Heart left ventricle (tissue), 16 donors: ENCODE measurements around the gene UPK3A. TPM values are rescaled to one million over a fixed set of nuclear protein-coding genes. Genes with fewer than 3 reads are reported as not detected.

Source experiments
- ATAC-seq, 4 donors: fragments of 200-7000 bp; cut with Tn5 transposase; one replicate each; pipeline ENCODE4 v1.9.1; 2020 to 2022; ENCODE audit warnings: moderate library complexity in 4 of 4, mild to moderate bottlenecking in 3 of 4, moderate number of reproducible peaks in 1 of 4
- DNase-seq, 5 donors: peaks; one replicate each; pipeline ENCODE4 v3.0.0-alpha.2; 2020
- H3K27ac ChIP-seq, 12 donors: fragments of 200-600 bp; sonication (generic) in 4 of 12; one replicate each; pipeline versions ENCODE4 v1.5.0 to v1.8.0; 2016 to 2022; ENCODE audit warnings: mild to moderate bottlenecking in 2 of 12
- H3K27me3 ChIP-seq, 9 donors: fragments of 200-600 bp; sonication (generic) in 2 of 9; one replicate each; pipeline versions ENCODE4 v1.5.1 to v1.8.0; 2016 to 2022; ENCODE audit warnings: mild to moderate bottlenecking in 3 of 9
- H3K36me3 ChIP-seq, 9 donors: fragments of 200-600 bp; sonication (generic) in 2 of 9; one replicate each; pipeline versions ENCODE4 v1.5.0 to v1.8.0; 2018 to 2022; ENCODE audit warnings: mild to moderate bottlenecking in 2 of 9
- H3K4me1 ChIP-seq, 12 donors: fragments of 200-600 bp; sonication (generic) in 4 of 12; one replicate each; pipeline versions ENCODE4 v1.5.0 to v1.8.0; 2016 to 2022; ENCODE audit warnings: mild to moderate bottlenecking in 3 of 12
- H3K4me3 ChIP-seq, 12 donors: fragments of 200-600 bp; sonication (generic) in 4 of 12; one replicate each; pipeline versions ENCODE4 v1.5.0 to v1.8.0; 2017 to 2022; ENCODE audit warnings: mild to moderate bottlenecking in 9 of 12, moderate library complexity in 4 of 12
- H3K9me3 ChIP-seq, 12 donors: fragments of 200-600 bp; sonication (generic) in 4 of 12; one replicate each; pipeline versions ENCODE4 v1.5.0 to v1.8.0; 2016 to 2022; ENCODE audit warnings: mild to moderate bottlenecking in 1 of 12
- POLR2A ChIP-seq, 2 donors: fragments of 450-650 bp; IDR thresholded peaks; one replicate each; pipeline ENCODE4 v1.6.1; 2017; ENCODE audit warnings: antibody characterized with exemption in 2 of 2, mild to moderate bottlenecking in 2 of 2, moderate library complexity in 2 of 2
- WGBS, 4 donors: extraction: QIAGEN DNeasy Blood & Tissue Kit in 2 of 4; methylation state at CpG; one replicate each; pipeline versions ENCODE4 v1.1.5 to v1.1.7; 2013 to 2018; 5-methylcytosine and 5-hydroxymethylcytosine counted together
- intact Hi-C, 10 donors: fragments of 100-400 bp; cut with DNase I; formaldehyde crosslinking; loops; one replicate each; pipeline versions ENCODE4 v1.11.1 to v1.14.2; 2022
- polyA plus RNA-seq, 2 donors: library from polyadenylated mRNA; stranded (reverse); fragments of 200-250 nt; gene quantifications; one replicate each; pipeline ENCODE4 v1.2.3, GENCODE V29; 2013
- total RNA-seq, 9 donors: library from RNA; depleted of rRNA in 2 of 9; stranded (reverse); fragments of >200 nt in 2 of 9; fragmentation: NEBNext Ultra II Directional in 3 of 9; extraction: Animal tissue kit (Norgen Biotek cat#: 25700) in 3 of 9; gene quantifications; one replicate each; pipeline versions ENCODE4 v1.1.0 to v1.2.4, GENCODE V29; 2016 to 2023
- TF ChIP-seq, protein P1 (sequence below), 12 donors: fragments of 200-600 bp; sonication (generic) in 4 of 12; IDR thresholded peaks; one replicate each; pipeline versions ENCODE4 v1.5.0 to v1.8.0; 2018 to 2022; ENCODE audit warnings: antibody characterized with exemption in 12 of 12, mild to moderate bottlenecking in 5 of 12
- donor health status: ischemic (EF 13 %, LVEDD 7.1; RV severe dilation, severe dysfunction).
- donor health status: healthy with polysubstance abuse.
- donor health status: DM: no; HTN: yes; CAD: no.
- donor health status: DM: no; HTN: no; CAD: no.
- donor health status: ischemic (EF 25% LVEDD 6.9; RV normal size, moderate dysfunction).
- donor health status: ischemic (EF 25% LVEDD 5.7; RV mildly dilated, moderate dysfunction).
- donor health status: healthy.
- donor health status: DM: yes; HTN: yes; CAD: no.
- donor health status: ischemic (EF 35%, LVEDD 5.7; RV mildly dilated, moderate dysfunction).
- donor health status: nonischemic (EF 11% LVEDD 7.7; RV severe dilation, severe dysfunction).
- donor health status: DM: yes; HTN: yes; CAD: no.
- donor health status: PGD.
- donor health status: ischemic (EF 29% LVEDD 5.4; RV normal size, mild dysfunction).
- donor health status: nonischemic (EF 23%, LVEDD 6.1; RV moderate dilation, normal function).

Gene UPK3A
- total and polyA plus RNA-seq, 11 donors = 0.15 to 0.45 (median 0.34) TPM; not detected in 8

GRCh38 chr22:45286854-45287551 lies 2.3 kb downstream of the UPK3A start:
- WGBS, 4 donors = 73 to 81% (median 76%) methylated on average over 10 to 12 of the region's 12 CpGs
- Histone ChIP-seq H3K36me3 (no peaks in the 10 kb centered on the region), H3K27ac (no peak overlapping the region), H3K9me3 (no peaks in the 10 kb centered on the region), H3K4me3 (no peak overlapping the region), H3K27me3 (peaks cover 0 to 25% (median 0%) of the 10 kb centered on the region in 9 donors), H3K4me1 (peaks cover 0 to 28% (median 6%) of the 10 kb centered on the region in 12 donors)
- no peak for ATAC-seq
- TF ChIP-seq, protein P1, sequence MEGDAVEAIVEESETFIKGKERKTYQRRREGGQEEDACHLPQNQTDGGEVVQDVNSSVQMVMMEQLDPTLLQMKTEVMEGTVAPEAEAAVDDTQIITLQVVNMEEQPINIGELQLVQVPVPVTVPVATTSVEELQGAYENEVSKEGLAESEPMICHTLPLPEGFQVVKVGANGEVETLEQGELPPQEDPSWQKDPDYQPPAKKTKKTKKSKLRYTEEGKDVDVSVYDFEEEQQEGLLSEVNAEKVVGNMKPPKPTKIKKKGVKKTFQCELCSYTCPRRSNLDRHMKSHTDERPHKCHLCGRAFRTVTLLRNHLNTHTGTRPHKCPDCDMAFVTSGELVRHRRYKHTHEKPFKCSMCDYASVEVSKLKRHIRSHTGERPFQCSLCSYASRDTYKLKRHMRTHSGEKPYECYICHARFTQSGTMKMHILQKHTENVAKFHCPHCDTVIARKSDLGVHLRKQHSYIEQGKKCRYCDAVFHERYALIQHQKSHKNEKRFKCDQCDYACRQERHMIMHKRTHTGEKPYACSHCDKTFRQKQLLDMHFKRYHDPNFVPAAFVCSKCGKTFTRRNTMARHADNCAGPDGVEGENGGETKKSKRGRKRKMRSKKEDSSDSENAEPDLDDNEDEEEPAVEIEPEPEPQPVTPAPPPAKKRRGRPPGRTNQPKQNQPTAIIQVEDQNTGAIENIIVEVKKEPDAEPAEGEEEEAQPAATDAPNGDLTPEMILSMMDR (IDR thresholded peaks at IDR 0.05) = no peak
- TF ChIP-seq POLR2A (IDR thresholded peaks at IDR 0.05) = no peak
- intact Hi-C loops = no loop called here
- no peak for DNase-seq

- TF ChIP-seq, protein P1 (IDR thresholded peaks at IDR 0.05) = no peak
- no peak for TF ChIP-seq POLR2A (IDR thresholded peaks at IDR 0.05)
- Histone ChIP-seq H3K27me3 (peaks cover 0 to 8% (median 0%) of the 10 kb centered on the region in 9 donors), H3K4me1 (peaks cover 0 to 24% (median 0%) of the 10 kb centered on the region in 12 donors), H3K9me3 (no peaks in the 10 kb centered on the region), H3K36me3 (no peaks in the 10 kb centered on the region), H3K4me3 (no peak overlapping the region), H3K27ac (no peak overlapping the region)
- ATAC-seq (peak in 3 of 4 donors; percentile 43 to 51 (median 49)), DNase-seq (peak in 1 of 5 donors; percentile 54)
- intact Hi-C loops = no loop called here
- 37 to 43% (median 41%) methylated on average over 14 to 18 of the region's 18 CpGs for WGBS, 4 donors
Measured at GRCh38 chr22:45290410-45290936, 5.7 kb downstream of the UPK3A start.

DNA sequence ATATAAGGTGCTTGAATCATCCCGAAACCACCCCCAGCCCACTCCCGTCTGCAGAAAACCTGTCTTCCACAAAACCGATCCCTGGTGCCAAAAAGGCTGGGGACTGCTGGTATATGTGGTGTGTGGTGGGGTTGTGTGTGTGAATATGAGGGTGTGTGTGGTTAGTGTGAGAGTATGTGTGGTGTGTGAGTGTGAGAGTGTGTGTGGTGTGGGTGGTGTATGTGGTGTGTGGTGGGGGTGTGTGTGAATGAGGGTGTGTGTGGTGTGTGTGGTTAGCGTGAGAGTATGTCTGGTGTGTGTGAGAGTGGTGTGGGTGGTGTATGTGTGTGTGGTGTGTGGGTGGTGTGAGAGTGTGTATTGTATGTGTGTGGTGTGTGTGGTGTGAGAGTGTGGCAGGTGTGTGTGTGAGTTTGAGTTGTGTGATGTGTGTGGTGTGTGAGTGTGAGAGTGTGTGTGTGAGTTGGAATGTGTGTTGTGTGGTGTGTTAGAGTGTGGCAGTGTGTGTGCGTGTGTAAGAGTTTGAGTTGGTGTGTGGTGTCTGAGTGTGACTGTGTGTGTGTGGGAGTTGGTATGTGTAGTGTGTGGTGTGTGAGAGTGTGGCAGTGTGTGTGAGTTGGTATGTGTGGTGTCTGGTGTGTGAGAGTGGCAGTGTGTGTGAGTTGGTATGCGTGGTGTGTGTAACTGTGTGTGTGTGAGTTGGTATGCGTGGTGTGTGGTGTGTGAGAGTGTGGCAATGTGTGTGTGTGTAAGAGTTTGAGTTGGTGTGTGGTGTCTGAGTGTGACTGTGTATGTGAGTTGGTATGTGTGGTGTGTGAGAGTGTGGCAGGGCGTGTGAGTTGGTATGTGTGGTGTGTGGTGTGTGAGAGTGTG lies 6.5 kb downstream of the UPK3A start:
- DNase-seq (no peak), ATAC-seq (no peak)
- TF ChIP-seq POLR2A (IDR thresholded peaks at IDR 0.05) = no peak
- TF ChIP-seq, protein P1 (IDR thresholded peaks at IDR 0.05) = no peak
- H3K27ac ChIP-seq = no peak overlapping the region
- H3K9me3 ChIP-seq = no peaks in the 10 kb centered on the region
- peaks cover 0 to 18% (median 0%) of the 10 kb centered on the region in 12 donors for H3K4me1 ChIP-seq
- no peaks in the 10 kb centered on the region for H3K36me3 ChIP-seq
- 87 to 91% (median 88%) methylated on average over 8 of the region's 8 CpGs for WGBS, 4 donors
- peaks cover 0 to 8% (median 0%) of the 10 kb centered on the region in 9 donors for H3K27me3 ChIP-seq
- intact Hi-C loops = no loop called here
- no peak overlapping the region for H3K4me3 ChIP-seq

DNA sequence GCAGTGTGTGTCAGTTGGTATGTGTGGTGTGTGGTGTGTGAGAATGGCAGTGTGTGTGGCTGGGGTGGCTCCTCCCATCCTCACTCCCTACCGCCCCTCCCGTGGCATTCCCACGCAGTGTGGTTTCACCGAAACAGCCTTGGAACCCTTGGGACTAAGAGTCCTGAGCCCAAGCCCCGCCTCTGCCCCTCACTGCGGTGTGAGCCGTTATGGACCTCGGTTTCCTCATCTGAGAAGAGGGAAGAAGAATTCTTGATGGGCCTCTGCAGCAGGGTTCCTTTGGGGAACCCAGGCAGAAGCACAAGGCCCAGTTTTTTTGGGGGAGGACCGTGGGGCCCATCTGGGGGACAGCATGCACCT lies 7.2 kb downstream of the UPK3A start:
- 61 to 75% (median 73%) methylated on average over 7 to 9 of the region's 9 CpGs for WGBS, 4 donors
- TF ChIP-seq, protein P1 (IDR thresholded peaks at IDR 0.05) = no peak
- TF ChIP-seq POLR2A (IDR thresholded peaks at IDR 0.05) = no peak
- Histone ChIP-seq H3K27me3 (peaks cover 0 to 8% (median 0%) of the 10 kb centered on the region in 9 donors), H3K4me1 (peaks cover 0 to 22% (median 0%) of the 10 kb centered on the region in 12 donors), H3K27ac (no peak overlapping the region), H3K36me3 (no peaks in the 10 kb centered on the region), H3K9me3 (no peaks in the 10 kb centered on the region), H3K4me3 (no peak overlapping the region)
- intact Hi-C loops = no loop called here
- no peak for DNase-seq
- ATAC-seq = no peak
